Vagina (tissue), 2 donors: ENCODE data around the gene SCD5.

ENCODE experiments used
- CTCF ChIP-seq, 3 experiments: fragments of 450-650 bp in 2 of 3; fragments of 200-600 bp in 1 of 3; sonication (generic) in 1 of 3; IDR thresholded peaks; one replicate each; pipeline ENCODE4 v1.5.1; 2017 to 2019; ENCODE audit warnings: antibody characterized with exemption in 3 of 3, mild to moderate bottlenecking in 2 of 3, moderate library complexity in 2 of 3
- POLR2AphosphoS5 ChIP-seq, 2 donors: sonication (generic); formaldehyde crosslinking; IDR thresholded peaks; one replicate each; pipeline ENCODE4 v1.9.0; 2017; ENCODE audit warnings: antibody characterized with exemption in 2 of 2, mild to moderate bottlenecking in 2 of 2, low read depth in 1 of 2; ENCODE audit not compliant: insufficient read depth in 1 of 2

GRCh38 chr4:82688091-82688795, 110.4 kb downstream of the SCD5 start:
- TF ChIP-seq CTCF (IDR thresholded peaks at IDR 0.05), result no peak
- no peak for TF ChIP-seq POLR2AphosphoS5 (IDR thresholded peaks at IDR 0.05; ENCODE audit: insufficient read depth in 1 of 2, low read depth in 1 of 2)
